Activated CD8-positive, alpha-beta memory T cell treated with anti-CD3 and anti-CD28 coated beads, Interleukin-2, amount 50 U/mL, for 1 hour (primary cell): ENCODE measurements around the gene ZNF398.

Experiments
- DNase-seq: peaks from one replicate; pipeline ENCODE4 v3.0.0-alpha.2; 2020; ENCODE audit errors: extremely low read depth

ZNF398 gene

GRCh38 chr7:149150981-149151380, 3.7 kb downstream of the ZNF398 start:
- no peak for DNase-seq

- no peak for DNase-seq
Measured at GRCh38 chr7:149153346-149153745, 6.1 kb downstream of the ZNF398 start.

GRCh38 chr7:149154056-149154455, 6.8 kb downstream of the ZNF398 start:
- DNase-seq = no peak

GRCh38 chr7:149156898-149157297, 9.6 kb downstream of the ZNF398 start:
- no peak for DNase-seq

GRCh38 chr7:149161241-149161848, 14.1 kb downstream of the ZNF398 start:
- no peak for DNase-seq

GRCh38 chr7:149166142-149166541, 18.9 kb downstream of the ZNF398 start:
- no peak for DNase-seq

- no peak for DNase-seq
Measured at GRCh38 chr7:149166630-149167352, 19.5 kb downstream of the ZNF398 start.

- DNase-seq = no peak
Measured at GRCh38 chr7:149171892-149172533, 24.8 kb downstream of the ZNF398 start.

GRCh38 chr7:149172534-149172920, 25.3 kb downstream of the ZNF398 start:
- no peak for DNase-seq

GRCh38 chr7:149175150-149175549, 27.9 kb downstream of the ZNF398 start:
- no peak for DNase-seq

- DNase-seq = no peak
Measured at GRCh38 chr7:149179241-149179640, 32.0 kb downstream of the ZNF398 start.

GRCh38 chr7:149180722-149181449, 33.6 kb downstream of the ZNF398 start:
- no peak for DNase-seq

- no peak for DNase-seq
Measured at GRCh38 chr7:149181450-149181790, 34.2 kb downstream of the ZNF398 start.

- no peak for DNase-seq
Measured at GRCh38 chr7:149184274-149184673, 37.0 kb downstream of the ZNF398 start.

GRCh38 chr7:149188213-149188612, 41.0 kb downstream of the ZNF398 start:
- no peak for DNase-seq

- DNase-seq = no peak
Measured at GRCh38 chr7:149188637-149189259, 41.5 kb downstream of the ZNF398 start.

- no peak for DNase-seq
Measured at GRCh38 chr7:149191851-149192250, 44.6 kb downstream of the ZNF398 start.

- DNase-seq = no peak
Measured at GRCh38 chr7:149194799-149195179, 47.5 kb downstream of the ZNF398 start.

GRCh38 chr7:149195180-149196150, 48.2 kb downstream of the ZNF398 start, which contains the start of gene ZNF282:
Gene ZNF282, plus strand, starts transcription at chr7:149195546. Its CDS starts 44 bp downstream, at chr7:149195590.
- peak; percentile 18 for DNase-seq

GRCh38 chr7:149196151-149196704, 49.0 kb downstream of the ZNF398 start:
- DNase-seq = no peak
